HG02885 (cell line): ENCODE data around the gene C3orf49.
A peak's percentile ranks its signal among the peaks of the same experiment; 100 is the strongest.

Experiments used
- ATAC-seq: cut with Tn5 transposase; IDR thresholded peaks from one replicate; pipeline ENCODE4 v1.9.1; 2021; ENCODE audit warnings: mild to moderate bottlenecking; ENCODE audit not compliant: unreplicated experiment, poor library complexity

Gene C3orf49

GRCh38 chr3:63847718-63848450 is 28.8 kb downstream of the C3orf49 start:
- ATAC-seq = no peak

- ATAC-seq = no peak
Observed at GRCh38 chr3:63849175-63849574, 30.1 kb downstream of the C3orf49 start.

GRCh38 chr3:63851287-63851686 is 32.2 kb downstream of the C3orf49 start:
- no peak for ATAC-seq

- ATAC-seq = no peak
Observed at GRCh38 chr3:63853106-63853505, 34.0 kb downstream of the C3orf49 start.

GRCh38 chr3:63855333-63855940 is 36.3 kb downstream of the C3orf49 start:
- ATAC-seq = no peak

- ATAC-seq = no peak
Observed at GRCh38 chr3:63857311-63857710, 38.2 kb downstream of the C3orf49 start.

- ATAC-seq = no peak
Observed at GRCh38 chr3:63860776-63861175, 41.7 kb downstream of the C3orf49 start.

- ATAC-seq = no peak
Observed at GRCh38 chr3:63861306-63861705, 42.2 kb downstream of the C3orf49 start.

GRCh38 chr3:63862804-63863149 is 43.7 kb downstream of the C3orf49 start:
- ATAC-seq = no peak

- peak; percentile 75 for ATAC-seq
Observed at GRCh38 chr3:63863150-63864007, 44.3 kb downstream of the C3orf49 start, which contains the start of the genes ATXN7 and THOC7. Gene ATXN7 (plus strand): TSS chr3:63863867. CDS start chr3:63912599, 48,732 bp downstream. Gene THOC7 (minus strand): TSS chr3:63863805. CDS start chr3:63863790, 15 bp downstream.

- ATAC-seq = peak; percentile 52
Observed at GRCh38 chr3:63864008-63864964, 45.2 kb downstream of the C3orf49 start.

GRCh38 chr3:63864965-63865327 is 45.8 kb downstream of the C3orf49 start:
- ATAC-seq = no peak

- ATAC-seq = no peak
Observed at GRCh38 chr3:63867225-63867624, 48.1 kb downstream of the C3orf49 start.

GRCh38 chr3:63869940-63870614 is 51.0 kb downstream of the C3orf49 start:
- no peak for ATAC-seq

GRCh38 chr3:63870615-63871005 is 51.5 kb downstream of the C3orf49 start:
- peak; percentile 40 for ATAC-seq

GRCh38 chr3:63872135-63872924 is 53.2 kb downstream of the C3orf49 start:
- no peak for ATAC-seq

- no peak for ATAC-seq
Observed at GRCh38 chr3:63874769-63875168, 55.7 kb downstream of the C3orf49 start.

- ATAC-seq = no peak
Observed at GRCh38 chr3:63875510-63875909, 56.4 kb downstream of the C3orf49 start.

- ATAC-seq = no peak
Observed at GRCh38 chr3:63876260-63876659, 57.2 kb downstream of the C3orf49 start.
